Right lobe of liver (tissue), 6 donors: ENCODE results near the gene SPATS2L. TPM values are rescaled to one million over a fixed set of nuclear protein-coding genes. Genes with fewer than 3 reads are reported as not detected.

Experiments used
- ATAC-seq, 4 donors: fragments of 200-7000 bp; cut with Tn5 transposase; one replicate each; pipeline ENCODE4 v1.9.1; 2020; ENCODE audit warnings: mild to moderate bottlenecking in 4 of 4, moderate library complexity in 4 of 4
- DNase-seq, 3 donors: peaks; one replicate each; pipeline ENCODE4 v3.0.0-alpha.2; 2020
- H3K27ac ChIP-seq, 3 donors: fragments of 200-600 bp; one replicate each; pipeline ENCODE4 v1.8.0; 2022
- H3K27me3 ChIP-seq, 2 donors: fragments of 200-600 bp; one replicate each; pipeline ENCODE4 v1.8.0; 2022
- H3K36me3 ChIP-seq, 4 donors: fragments of 200-600 bp; sonication (generic) in 1 of 4; one replicate each; pipeline versions ENCODE4 v1.5.1 to v1.8.0; 2017 to 2022; ENCODE audit warnings: control low read depth in 1 of 4
- H3K4me1 ChIP-seq, 4 donors: fragments of 200-600 bp; sonication (generic) in 1 of 4; one replicate each; pipeline versions ENCODE4 v1.5.1 to v1.8.0; 2017 to 2022; ENCODE audit warnings: control low read depth in 1 of 4
- H3K4me3 ChIP-seq, 3 donors: fragments of 200-600 bp; one replicate each; pipeline ENCODE4 v1.8.0; 2022
- H3K9me3 ChIP-seq, 4 donors: fragments of 200-600 bp; sonication (generic) in 1 of 4; one replicate each; pipeline versions ENCODE4 v1.5.1 to v1.8.0; 2017 to 2022; ENCODE audit warnings: control low read depth in 1 of 4
- POLR2A ChIP-seq: fragments of 450-650 bp; IDR thresholded peaks from one replicate; pipeline ENCODE4 v1.6.1; 2017; ENCODE audit warnings: antibody characterized with exemption, mild to moderate bottlenecking
- WGBS: methylation state at CpG from one replicate; pipeline ENCODE4 v1.1.6; 2018; ENCODE audit warnings: low coverage, low lambda C conversion rate; ENCODE audit not compliant: insufficient coverage; ENCODE audit errors: missing lambda C conversion rate; 5-methylcytosine and 5-hydroxymethylcytosine counted together
- intact Hi-C, 2 donors: fragments of 100-400 bp; cut with DNase I; formaldehyde crosslinking; loops; one replicate each; pipeline versions ENCODE4 v1.11.2 to v1.14.1; 2022
- total RNA-seq, 6 experiments: library from RNA; depleted of rRNA in 2 of 6; stranded (reverse); fragments of >200 nt in 2 of 6; fragmentation: NEBNext Ultra II Directional in 3 of 6; extraction: Animal tissue kit (Norgen Biotek cat#: 25700) in 3 of 6; gene quantifications; one replicate each; pipeline versions ENCODE4 v1.1.0 to v1.2.4, GENCODE V29; 2016 to 2023
- TF ChIP-seq, protein P1 (sequence below), 4 donors: fragments of 200-600 bp in 3 of 4; fragments of 450-650 bp in 1 of 4; IDR thresholded peaks; one replicate each; pipeline versions ENCODE4 v1.5.1 to v1.8.0; 2016 to 2022; ENCODE audit warnings: antibody characterized with exemption in 4 of 4, mild to moderate bottlenecking in 2 of 4
- donor health status: DM: no; HTN: yes; CAD: no.
- donor health status: DM: no; HTN: no; CAD: no.
- donor health status: DM: no; HTN: no; CAD: no.
- donor health status: DM: no; HTN: yes; CAD: no.
- donor health status: DM: no; HTN: yes; CAD: no.

SPATS2L gene
- total RNA-seq, 6 experiments from 2014 or later: 60.7 to 109 (median 72.9) TPM

DNA sequence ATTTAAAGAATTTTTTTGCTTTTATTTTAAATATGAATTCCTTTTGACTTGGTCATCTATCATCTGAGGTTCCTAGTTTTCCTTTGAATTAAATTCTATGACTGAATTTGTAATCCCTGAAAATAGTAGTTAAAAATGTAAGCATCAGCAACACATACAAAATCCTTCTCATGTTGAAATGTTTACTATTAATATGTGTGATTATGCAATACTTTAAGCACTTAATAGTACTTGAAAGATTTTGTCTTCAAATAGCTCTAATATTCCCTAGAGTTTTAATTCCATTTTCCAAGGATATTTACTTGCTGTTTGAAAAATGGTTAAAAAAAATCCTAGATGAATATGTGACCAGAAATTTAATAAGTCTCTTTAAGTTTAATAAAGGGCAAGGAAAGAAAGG is 26.6 kb upstream of the SPATS2L start:
- no peak overlapping the region for H3K4me3 ChIP-seq
- no peak overlapping the region for H3K27ac ChIP-seq
- TF ChIP-seq, protein P1, sequence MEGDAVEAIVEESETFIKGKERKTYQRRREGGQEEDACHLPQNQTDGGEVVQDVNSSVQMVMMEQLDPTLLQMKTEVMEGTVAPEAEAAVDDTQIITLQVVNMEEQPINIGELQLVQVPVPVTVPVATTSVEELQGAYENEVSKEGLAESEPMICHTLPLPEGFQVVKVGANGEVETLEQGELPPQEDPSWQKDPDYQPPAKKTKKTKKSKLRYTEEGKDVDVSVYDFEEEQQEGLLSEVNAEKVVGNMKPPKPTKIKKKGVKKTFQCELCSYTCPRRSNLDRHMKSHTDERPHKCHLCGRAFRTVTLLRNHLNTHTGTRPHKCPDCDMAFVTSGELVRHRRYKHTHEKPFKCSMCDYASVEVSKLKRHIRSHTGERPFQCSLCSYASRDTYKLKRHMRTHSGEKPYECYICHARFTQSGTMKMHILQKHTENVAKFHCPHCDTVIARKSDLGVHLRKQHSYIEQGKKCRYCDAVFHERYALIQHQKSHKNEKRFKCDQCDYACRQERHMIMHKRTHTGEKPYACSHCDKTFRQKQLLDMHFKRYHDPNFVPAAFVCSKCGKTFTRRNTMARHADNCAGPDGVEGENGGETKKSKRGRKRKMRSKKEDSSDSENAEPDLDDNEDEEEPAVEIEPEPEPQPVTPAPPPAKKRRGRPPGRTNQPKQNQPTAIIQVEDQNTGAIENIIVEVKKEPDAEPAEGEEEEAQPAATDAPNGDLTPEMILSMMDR (IDR thresholded peaks at IDR 0.05): no peak
- TF ChIP-seq POLR2A: no peak
- no peaks in the 10 kb centered on the region for H3K36me3 ChIP-seq
- intact Hi-C loops: no loop called here
- ATAC-seq: no peak
- no peaks in the 10 kb centered on the region for H3K27me3 ChIP-seq
- no peak for DNase-seq
- no peaks in the 10 kb centered on the region for H3K9me3 ChIP-seq
- no peaks in the 10 kb centered on the region for H3K4me1 ChIP-seq

DNA sequence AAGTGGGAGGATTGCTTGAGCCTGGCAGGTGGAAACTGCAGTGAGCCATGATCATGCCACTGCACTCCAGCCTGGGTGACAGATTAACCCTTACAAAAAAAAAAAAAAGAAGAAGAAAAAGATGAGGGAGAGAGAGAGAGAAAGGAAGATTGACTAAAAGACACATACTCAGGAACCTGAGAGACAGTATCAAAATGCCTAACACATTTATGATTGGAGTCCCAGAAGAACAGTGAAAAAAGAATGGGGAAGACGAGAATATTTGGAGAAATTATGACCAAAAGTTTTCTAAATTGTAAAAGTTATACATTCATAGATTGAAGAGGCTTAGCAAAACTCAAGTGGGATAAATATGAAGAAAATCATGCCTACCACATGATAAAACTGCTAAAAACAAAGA is 19.9 kb upstream of the SPATS2L start:
- ATAC-seq: no peak

DNA sequence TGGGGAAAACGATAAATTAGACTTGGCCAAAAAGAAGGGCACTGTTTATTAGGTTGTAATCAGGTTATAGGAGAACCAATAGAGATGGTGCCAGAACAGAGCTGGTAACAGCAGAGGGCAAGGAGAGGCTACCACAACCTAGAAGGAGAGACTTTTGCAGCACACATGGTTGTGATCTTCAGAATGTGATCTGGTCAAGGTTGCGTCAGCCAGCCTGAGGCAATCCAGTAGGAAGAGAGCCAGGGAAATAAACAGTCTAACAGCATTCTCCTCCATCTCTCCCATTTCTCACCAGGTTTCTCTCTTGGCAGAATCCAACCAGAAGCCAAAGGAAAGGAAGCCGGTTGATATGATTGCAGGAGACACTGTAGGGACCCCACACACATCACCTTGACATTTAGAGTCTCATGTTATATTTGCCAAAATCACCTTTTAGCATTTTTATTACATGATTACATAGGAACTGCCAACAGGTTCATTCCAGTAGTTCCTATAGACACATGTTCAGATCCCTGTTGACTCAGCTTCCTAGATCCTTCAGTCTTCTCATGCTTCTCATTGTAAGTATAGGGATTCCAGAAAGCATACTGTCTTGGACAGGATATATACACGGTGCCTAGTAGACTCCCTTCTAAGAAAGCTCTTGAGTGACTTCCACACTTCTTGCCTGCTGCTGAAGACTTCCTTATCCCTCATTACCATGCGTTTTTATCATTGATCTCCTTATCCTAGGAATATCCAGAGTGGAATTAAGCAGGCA is 17.6 kb upstream of the SPATS2L start:
- Histone ChIP-seq H3K4me3 (no peak overlapping the region), H3K4me1 (peaks cover 0 to 10% (median 0%) of the 10 kb centered on the region in 4 donors), H3K27ac (peak overlapping the region in 1 of 3 donors; percentile 26), H3K27me3 (no peaks in the 10 kb centered on the region), H3K9me3 (no peaks in the 10 kb centered on the region), H3K36me3 (no peaks in the 10 kb centered on the region)
- intact Hi-C loops: no loop called here
- DNase-seq (peak; percentile 43 to 82 (median 77)), ATAC-seq (peak; percentile 96 to 100 (median 98))
- WGBS: 50% methylated on average over 5 of the region's 5 CpGs
- TF ChIP-seq, protein P1 (IDR thresholded peaks at IDR 0.05): no peak
- no peak for TF ChIP-seq POLR2A

More for the DNA sequence above, 19.9 kb upstream of the SPATS2L start:
- Histone ChIP-seq H3K4me1 (peaks cover 0 to 10% (median 0%) of the 10 kb centered on the region in 4 donors), H3K4me3 (no peak overlapping the region), H3K27ac (no peak overlapping the region), H3K27me3 (no peaks in the 10 kb centered on the region), H3K9me3 (no peaks in the 10 kb centered on the region), H3K36me3 (no peaks in the 10 kb centered on the region)
- intact Hi-C loops: no loop called here
- 100% methylated on average over 1 of the region's 1 CpG for WGBS
- TF ChIP-seq, protein P1 (IDR thresholded peaks at IDR 0.05): no peak
- no peak for TF ChIP-seq POLR2A
- DNase-seq: no peak

DNA sequence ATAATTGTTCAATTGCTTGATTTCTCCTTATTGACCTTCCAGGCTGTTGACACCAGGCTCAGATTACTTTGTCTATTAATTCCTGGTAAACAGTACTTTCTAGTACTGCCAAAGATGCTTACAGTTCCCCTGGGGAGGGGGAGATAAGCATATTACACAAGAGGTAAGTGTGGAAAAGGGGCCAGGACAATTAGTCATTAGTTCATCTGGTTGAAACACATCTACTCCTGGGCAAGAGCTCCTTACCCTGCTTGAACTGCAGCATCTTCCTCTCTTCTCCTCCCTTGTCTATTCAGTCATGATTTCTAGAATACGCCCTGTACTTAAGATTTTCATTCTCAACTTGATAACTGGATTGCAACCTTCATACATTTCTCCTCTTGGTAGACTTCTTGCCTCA is 10.4 kb upstream of the SPATS2L start:
- peak in 1 of 4 donors; percentile 42 for ATAC-seq
- Histone ChIP-seq H3K27ac (no peak overlapping the region), H3K4me3 (no peak overlapping the region), H3K27me3 (no peaks in the 10 kb centered on the region), H3K36me3 (no peaks in the 10 kb centered on the region), H3K9me3 (no peaks in the 10 kb centered on the region), H3K4me1 (no peaks in the 10 kb centered on the region)
- no peak for DNase-seq
- TF ChIP-seq, protein P1 (IDR thresholded peaks at IDR 0.05): no peak
- TF ChIP-seq POLR2A: no peak
- intact Hi-C loops: no loop called here
- WGBS: 100% methylated on average over 1 of the region's 1 CpG
